Mesenchymal stem cell (in vitro differentiated cells and primary cell): ENCODE results near the gene CFDP1.

ENCODE experiments used
- DNase-seq: peaks from one replicate; pipeline ENCODE4 v3.0.0-alpha.2; 2013
- H2AFZ ChIP-seq: one replicate; pipeline ENCODE4 v1.6.1; 2013; ENCODE audit warnings: low read depth, mild to moderate bottlenecking, control low read depth, inconsistent platforms, low read length, moderate library complexity
- H2AK5ac ChIP-seq: 2 replicates; pipeline ENCODE4 v1.6.1; 2013; ENCODE audit warnings: low read length, moderate library complexity, mild to moderate bottlenecking, inconsistent platforms; ENCODE audit not compliant: severe bottlenecking
- H2BK120ac ChIP-seq: one replicate; pipeline ENCODE4 v1.6.1; 2013; ENCODE audit warnings: low read depth, mild to moderate bottlenecking, inconsistent platforms, low read length, moderate library complexity
- H2BK12ac ChIP-seq, 2 experiments: one replicate each; pipeline ENCODE4 v1.6.1; 2013; ENCODE audit warnings: inconsistent platforms in 2 of 2, low read length in 2 of 2, mild to moderate bottlenecking in 2 of 2, moderate library complexity in 2 of 2, control low read depth in 1 of 2
- H2BK15ac ChIP-seq: one replicate; pipeline ENCODE4 v1.6.1; 2013; ENCODE audit warnings: mild to moderate bottlenecking, low read depth, inconsistent platforms; ENCODE audit not compliant: poor library complexity, severe bottlenecking
- H2BK5ac ChIP-seq: 2 replicates; pipeline ENCODE4 v1.6.1; 2013; ENCODE audit warnings: low read depth, mild to moderate bottlenecking, low read length, control low read depth, inconsistent platforms; ENCODE audit not compliant: poor library complexity, severe bottlenecking
- H3K14ac ChIP-seq, 2 experiments: one replicate each; pipeline ENCODE4 v1.6.1; 2013; ENCODE audit warnings: inconsistent platforms in 2 of 2, low read length in 2 of 2, control low read depth in 1 of 2, mild to moderate bottlenecking in 1 of 2, moderate library complexity in 1 of 2
- H3K18ac ChIP-seq, 2 experiments: one replicate each; pipeline ENCODE4 v1.6.1; 2013; ENCODE audit warnings: inconsistent platforms in 2 of 2, low read length in 2 of 2, control low read depth in 1 of 2, low read depth in 1 of 2, mild to moderate bottlenecking in 1 of 2
- H3K23ac ChIP-seq, 2 experiments: one replicate each; pipeline ENCODE4 v1.6.1; 2013; ENCODE audit warnings: inconsistent platforms in 2 of 2, low read length in 2 of 2, mild to moderate bottlenecking in 2 of 2, moderate library complexity in 2 of 2, control low read depth in 1 of 2
- H3K27ac ChIP-seq: 2 replicates; pipeline ENCODE4 v1.5.1; 2013; ENCODE audit warnings: mild to moderate bottlenecking, moderate library complexity, low read length, control low read depth, inconsistent platforms; ENCODE audit not compliant: poor library complexity, severe bottlenecking
- H3K27me3 ChIP-seq, 2 experiments: 2 replicates each; pipeline versions ENCODE4 v1.6.1 to v1.7.0; 2013; ENCODE audit warnings: low read length in 2 of 2, mild to moderate bottlenecking in 2 of 2, moderate library complexity in 2 of 2, control low read depth in 1 of 2, inconsistent platforms in 1 of 2; ENCODE audit not compliant: control insufficient read depth in 1 of 2, insufficient read depth in 1 of 2
- H3K36me3 ChIP-seq, 2 experiments: 2 replicates each; pipeline versions ENCODE4 v1.6.1 to v1.7.0; 2013; ENCODE audit warnings: low read length in 2 of 2, control low read depth in 1 of 2, inconsistent platforms in 1 of 2, low read depth in 1 of 2, mild to moderate bottlenecking in 1 of 2; ENCODE audit not compliant: insufficient read depth in 2 of 2, control insufficient read depth in 1 of 2
- H3K4ac ChIP-seq, 2 experiments: one replicate each; pipeline ENCODE4 v1.6.1; 2013; ENCODE audit warnings: inconsistent platforms in 2 of 2, low read length in 2 of 2, mild to moderate bottlenecking in 2 of 2, moderate library complexity in 2 of 2, control low read depth in 1 of 2, low read depth in 1 of 2
- H3K4me1 ChIP-seq: 2 replicates; pipeline ENCODE4 v1.6.1; 2013; ENCODE audit warnings: low read depth, low read length, control low read depth; ENCODE audit not compliant: control insufficient read depth, insufficient read depth
- H3K4me2 ChIP-seq: 2 replicates; pipeline ENCODE4 v1.6.1; 2013; ENCODE audit warnings: low read length, mild to moderate bottlenecking, inconsistent platforms; ENCODE audit not compliant: poor library complexity, severe bottlenecking
- H3K4me3 ChIP-seq, 2 experiments: 2 replicates each; pipeline versions ENCODE4 v1.5.1 to v1.7.0; 2013; ENCODE audit warnings: low read length in 2 of 2, mild to moderate bottlenecking in 2 of 2, control low read depth in 1 of 2, low read depth in 1 of 2; ENCODE audit not compliant: insufficient read depth in 1 of 2
- H3K79me1 ChIP-seq: replicated peaks from 2 replicates; pipeline ENCODE4 v1.6.1; 2013; ENCODE audit warnings: mild to moderate bottlenecking, control low read depth, low read length, inconsistent platforms; ENCODE audit not compliant: poor library complexity, severe bottlenecking
- H3K9ac ChIP-seq: 2 replicates; pipeline ENCODE4 v1.7.0; 2013; ENCODE audit warnings: mild to moderate bottlenecking, low read length, moderate library complexity
- H3K9me3 ChIP-seq: 2 replicates; pipeline ENCODE4 v1.7.0; 2013; ENCODE audit warnings: mild to moderate bottlenecking, low read length; ENCODE audit not compliant: control insufficient read depth
- H4K8ac ChIP-seq: one replicate; pipeline ENCODE4 v1.6.1; 2013; ENCODE audit warnings: inconsistent platforms, mild to moderate bottlenecking, low read length, moderate library complexity
- H4K91ac ChIP-seq: one replicate; pipeline ENCODE4 v1.6.1; 2013; ENCODE audit warnings: mild to moderate bottlenecking, low read length, inconsistent platforms
- WGBS: methylation state at CpG from one replicate; pipeline ENCODE4 v1.1.7; 2013; ENCODE audit warnings: mixed read lengths; 5-methylcytosine and 5-hydroxymethylcytosine counted together

The CFDP1 gene

DNA sequence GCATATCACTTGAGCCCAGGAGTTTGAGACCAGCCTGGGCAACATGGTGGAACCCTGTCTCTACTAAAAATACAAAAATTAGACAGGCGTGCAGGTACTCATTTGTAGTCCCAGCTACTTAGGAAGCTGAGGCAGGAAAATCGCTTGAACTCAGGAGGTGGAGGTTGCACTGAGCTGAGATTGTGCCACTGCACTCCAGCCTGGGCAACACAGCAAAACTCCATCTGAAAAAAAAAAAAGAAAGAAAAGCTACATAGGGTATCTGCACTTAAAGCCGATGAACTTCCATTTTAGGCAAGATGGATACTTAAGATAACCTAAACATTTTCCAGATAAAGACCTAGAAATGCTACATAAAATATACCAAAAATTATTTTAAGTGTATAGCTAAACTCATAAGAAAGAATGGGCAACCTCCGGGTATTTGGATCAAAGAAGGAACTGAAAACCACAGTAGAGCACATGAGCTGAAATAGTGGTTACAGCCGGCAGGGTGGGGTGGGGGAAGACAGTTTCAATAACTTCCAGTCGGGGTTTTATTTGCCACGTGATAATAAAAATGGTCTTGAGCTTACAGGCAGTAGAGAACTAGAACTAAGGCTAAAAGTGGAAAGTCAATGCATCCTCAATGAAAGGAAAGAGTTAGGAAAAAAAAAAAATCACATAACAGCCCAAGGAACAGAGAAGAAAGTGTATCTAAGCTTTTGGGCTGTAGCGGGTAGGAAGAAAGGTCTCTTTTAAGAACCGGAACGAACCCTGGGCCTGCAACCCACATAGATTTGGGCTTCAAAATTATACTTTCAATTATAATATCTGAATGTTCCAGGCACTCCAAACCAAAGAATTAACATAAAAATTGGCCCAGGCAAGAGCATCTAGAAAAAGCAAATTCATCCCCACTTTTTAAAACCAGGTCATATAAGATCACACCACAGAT is 53.1 kb downstream of the CFDP1 start:
- Histone ChIP-seq H3K23ac (no peak overlapping the region), H3K79me1 (peaks cover 17% of the 10 kb centered on the region), H3K9ac (peak overlapping the region; percentile 52), H3K14ac (no peak overlapping the region), H3K18ac (peak overlapping the region; percentile 33 to 40), H3K4ac (no peak overlapping the region), H4K91ac (no peak overlapping the region), H2BK15ac (no peak overlapping the region), H2BK120ac (no peak overlapping the region), H3K4me1 (peaks cover 8% of the 10 kb centered on the region), H3K27me3 (no peaks in the 10 kb centered on the region), H2AFZ (no peak overlapping the region), H2AK5ac (no peak overlapping the region), H3K36me3 (peaks cover 0 to 32% of the 10 kb centered on the region in 2 experiments), H2BK5ac (no peak overlapping the region), H2BK12ac (no peak overlapping the region), H3K4me2 (no peak overlapping the region), H3K27ac (peak overlapping the region; percentile 30), H3K4me3 (no peak overlapping the region), H4K8ac (no peak overlapping the region), H3K9me3 (no peaks in the 10 kb centered on the region)
- 83% methylated on average over 9 of the region's 10 CpGs for WGBS
- no peak for DNase-seq

DNA sequence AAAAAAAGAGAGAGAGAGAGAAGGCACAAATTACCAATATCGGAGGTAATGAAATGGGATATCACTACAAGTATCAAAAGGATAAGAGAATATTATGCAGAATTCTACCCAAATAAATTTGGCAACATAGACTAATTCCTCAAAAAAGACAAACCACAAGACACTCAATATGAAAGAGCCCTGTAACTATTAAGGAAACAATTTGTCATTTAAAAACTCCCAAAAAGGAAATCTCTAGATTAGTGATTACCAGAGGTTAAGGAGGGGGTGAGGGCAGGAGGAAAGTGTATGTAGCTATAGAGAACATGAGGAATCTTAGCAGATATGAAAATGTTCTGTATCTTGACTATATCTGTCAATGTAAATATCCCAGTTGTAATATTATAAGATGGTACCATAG is 54.0 kb downstream of the CFDP1 start:
- no peak overlapping the region for H3K4me2 ChIP-seq
- DNase-seq = no peak
- WGBS = no CpG with 5 or more reads among the region's 1 CpG

DNA sequence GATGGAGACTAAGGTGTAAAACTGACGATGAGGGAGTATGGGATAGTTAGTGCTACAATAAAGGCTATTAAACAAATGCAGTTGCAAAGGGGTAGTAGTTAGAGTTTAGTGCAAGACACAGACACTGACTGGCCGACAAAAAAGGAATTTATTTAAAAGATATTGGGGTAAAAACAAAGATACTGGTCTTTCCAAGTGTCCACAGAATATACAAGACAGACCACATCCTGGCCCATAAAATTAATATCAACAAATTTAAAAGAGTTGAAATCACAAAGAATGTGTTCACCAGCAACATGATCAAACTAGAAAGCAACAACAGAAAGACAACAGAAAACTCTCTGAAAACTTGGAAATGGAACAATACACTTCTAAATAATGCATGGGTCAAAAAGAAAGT is 54.7 kb downstream of the CFDP1 start:
- H3K27me3 ChIP-seq = no peaks in the 10 kb centered on the region
- H2AK5ac ChIP-seq = peak overlapping the region; percentile 93
- no peak overlapping the region for H4K91ac ChIP-seq
- H3K36me3 ChIP-seq = peaks cover 0 to 32% of the 10 kb centered on the region in 2 experiments
- H3K4me1 ChIP-seq = peaks cover 8% of the 10 kb centered on the region
- no peak overlapping the region for H3K14ac ChIP-seq
- no peak for DNase-seq
- no peak overlapping the region for H3K18ac ChIP-seq
- H2AFZ ChIP-seq = no peak overlapping the region
- H3K9me3 ChIP-seq = no peaks in the 10 kb centered on the region
- H3K9ac ChIP-seq = peak overlapping the region; percentile 88
- H3K79me1 ChIP-seq = peaks cover 19% of the 10 kb centered on the region
- no peak overlapping the region for H4K8ac ChIP-seq
- H3K27ac ChIP-seq = peak overlapping the region; percentile 95
- no peak overlapping the region for H3K4me2 ChIP-seq
- H2BK5ac ChIP-seq = no peak overlapping the region
- H2BK120ac ChIP-seq = no peak overlapping the region
- H2BK12ac ChIP-seq = no peak overlapping the region
- no peak overlapping the region for H3K4me3 ChIP-seq
- H2BK15ac ChIP-seq = no peak overlapping the region
- H3K4ac ChIP-seq = peak overlapping the region in 1 of 2 experiments; percentile 84
- WGBS = 96% methylated on average over 1 of the region's 2 CpGs
- no peak overlapping the region for H3K23ac ChIP-seq

More for the DNA sequence above, 54.0 kb downstream of the CFDP1 start:
- Histone ChIP-seq H3K9me3 (no peaks in the 10 kb centered on the region), H3K79me1 (peaks cover 17% of the 10 kb centered on the region), H4K8ac (no peak overlapping the region), H3K23ac (no peak overlapping the region), H3K4me1 (peaks cover 8% of the 10 kb centered on the region), H2BK15ac (no peak overlapping the region), H2BK120ac (no peak overlapping the region), H4K91ac (no peak overlapping the region), H2AK5ac (no peak overlapping the region), H3K27ac (no peak overlapping the region), H2BK5ac (no peak overlapping the region), H3K9ac (peak overlapping the region; percentile 88), H3K4ac (no peak overlapping the region), H3K27me3 (no peaks in the 10 kb centered on the region), H2AFZ (no peak overlapping the region), H3K18ac (no peak overlapping the region), H3K14ac (no peak overlapping the region), H2BK12ac (no peak overlapping the region), H3K4me3 (no peak overlapping the region), H3K36me3 (peaks cover 0 to 32% of the 10 kb centered on the region in 2 experiments)

DNA sequence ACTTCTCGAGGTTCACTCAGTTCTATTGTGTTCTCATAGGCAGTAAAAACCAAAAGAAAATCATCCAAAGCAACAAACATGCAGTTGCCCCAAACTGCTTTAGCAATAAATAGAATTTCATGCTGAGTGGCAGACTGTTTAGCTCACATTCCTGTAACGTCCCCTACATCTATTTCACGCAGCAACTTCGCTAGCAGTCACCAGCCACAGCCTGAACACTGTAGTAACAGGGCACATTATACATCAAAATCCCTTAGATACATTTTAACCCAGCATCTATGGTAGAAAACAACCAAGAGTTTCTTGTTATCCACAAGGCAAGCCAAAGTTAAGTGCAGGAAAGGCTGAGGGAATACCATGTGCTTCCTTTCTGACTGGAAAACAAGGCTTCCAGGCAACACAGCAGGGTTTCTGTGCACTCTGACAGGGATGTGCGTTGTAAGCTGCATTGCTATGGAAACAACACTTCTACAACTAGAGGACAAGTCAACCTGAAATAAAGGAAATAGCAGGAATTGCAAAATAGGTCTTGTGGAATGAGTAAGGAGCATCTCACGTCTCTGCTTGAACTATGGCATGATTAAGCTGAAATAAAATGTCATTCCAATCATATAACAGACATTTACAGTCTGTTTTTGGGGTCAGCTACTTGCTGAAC is 55.4 kb downstream of the CFDP1 start:
- Histone ChIP-seq H3K4me1 (peaks cover 8% of the 10 kb centered on the region), H2BK12ac (peak overlapping the region; percentile 27 to 81), H2BK15ac (no peak overlapping the region), H3K27me3 (no peaks in the 10 kb centered on the region), H3K4ac (no peak overlapping the region), H3K9me3 (no peaks in the 10 kb centered on the region), H4K91ac (no peak overlapping the region), H3K23ac (no peak overlapping the region), H3K36me3 (peaks cover 0 to 32% of the 10 kb centered on the region in 2 experiments), H2AFZ (no peak overlapping the region), H2BK5ac (peak overlapping the region; percentile 39), H2BK120ac (no peak overlapping the region), H3K18ac (peak overlapping the region in 1 of 2 experiments; percentile 47), H3K9ac (peak overlapping the region; percentile 88), H4K8ac (no peak overlapping the region), H3K27ac (peak overlapping the region; percentile 95), H2AK5ac (peak overlapping the region; percentile 69), H3K79me1 (peaks cover 20% of the 10 kb centered on the region), H3K4me2 (peak overlapping the region; percentile 20), H3K14ac (no peak overlapping the region), H3K4me3 (peak overlapping the region in 1 of 2 experiments; percentile 9)
- WGBS = 46% methylated on average over 5 of the region's 6 CpGs
- peak; percentile 97 for DNase-seq
